Astrocyte of the spinal cord (primary cell): ENCODE measurements around the gene RNF148.

Experiments
- DNase-seq: peaks from one replicate; pipeline ENCODE4 v3.0.0; 2011; ENCODE audit warnings: low read depth, low spot score
- H3K4me3 ChIP-seq: 2 replicates; pipeline ENCODE4 v1.5.1; 2011; ENCODE audit warnings: low read depth, mild to moderate bottlenecking, low read length, moderate library complexity
- CTCF ChIP-seq: IDR thresholded peaks from 2 replicates; pipeline ENCODE4 v1.5.1; 2012; ENCODE audit warnings: low read depth, mild to moderate bottlenecking, low read length, inconsistent platforms
- in situ Hi-C: cut with HindIII; loops from 2 replicates; pipeline ENCODE4 v1.10.0; 2017; ENCODE audit warnings: low sequenced_read_pairs

Gene RNF148

GRCh38 chr7:122653685-122654084 lies 49.0 kb downstream of the RNF148 start:
- TF ChIP-seq CTCF = no peak
- no peak for DNase-seq
- in situ Hi-C loops = no loop called here
- H3K4me3 ChIP-seq = no peak overlapping the region

GRCh38 chr7:122652876-122653275 lies 49.8 kb downstream of the RNF148 start:
- no peak for DNase-seq
- in situ Hi-C loops = no loop called here
- no peak overlapping the region for H3K4me3 ChIP-seq
- TF ChIP-seq CTCF = no peak
